ENCODE results near the gene NMD3.

GRCh38 chr3:161217496-161217895 lies 3.6 kb upstream of the NMD3 start:
- no peak for TF ChIP-seq POLR2A (IDR thresholded peaks at IDR 0.05)
- TF ChIP-seq, protein P1, sequence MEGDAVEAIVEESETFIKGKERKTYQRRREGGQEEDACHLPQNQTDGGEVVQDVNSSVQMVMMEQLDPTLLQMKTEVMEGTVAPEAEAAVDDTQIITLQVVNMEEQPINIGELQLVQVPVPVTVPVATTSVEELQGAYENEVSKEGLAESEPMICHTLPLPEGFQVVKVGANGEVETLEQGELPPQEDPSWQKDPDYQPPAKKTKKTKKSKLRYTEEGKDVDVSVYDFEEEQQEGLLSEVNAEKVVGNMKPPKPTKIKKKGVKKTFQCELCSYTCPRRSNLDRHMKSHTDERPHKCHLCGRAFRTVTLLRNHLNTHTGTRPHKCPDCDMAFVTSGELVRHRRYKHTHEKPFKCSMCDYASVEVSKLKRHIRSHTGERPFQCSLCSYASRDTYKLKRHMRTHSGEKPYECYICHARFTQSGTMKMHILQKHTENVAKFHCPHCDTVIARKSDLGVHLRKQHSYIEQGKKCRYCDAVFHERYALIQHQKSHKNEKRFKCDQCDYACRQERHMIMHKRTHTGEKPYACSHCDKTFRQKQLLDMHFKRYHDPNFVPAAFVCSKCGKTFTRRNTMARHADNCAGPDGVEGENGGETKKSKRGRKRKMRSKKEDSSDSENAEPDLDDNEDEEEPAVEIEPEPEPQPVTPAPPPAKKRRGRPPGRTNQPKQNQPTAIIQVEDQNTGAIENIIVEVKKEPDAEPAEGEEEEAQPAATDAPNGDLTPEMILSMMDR (IDR thresholded peaks at IDR 0.05), result no peak

All from heart left ventricle (tissue), 13 donors.